H9 (cell line): ENCODE results near the gene GNA12. TPM values are rescaled to one million over a fixed set of nuclear protein-coding genes. Genes with fewer than 3 reads are reported as not detected.

Experiments
- DNase-seq: peaks from one replicate; pipeline ENCODE4 v3.0.0-alpha.2; 2017
- H2AFZ ChIP-seq: one replicate; pipeline ENCODE4 v1.6.1; 2013; ENCODE audit warnings: mild to moderate bottlenecking, low read length, control low read depth, moderate library complexity
- H2AK5ac ChIP-seq: 2 replicates; pipeline ENCODE4 v1.6.1; 2013; ENCODE audit warnings: low read length, control low read depth, mixed read lengths; ENCODE audit not compliant: insufficient read length
- H2BK120ac ChIP-seq: one replicate; pipeline ENCODE4 v1.6.1; 2013; ENCODE audit warnings: low read depth, mild to moderate bottlenecking, low read length, control low read depth, inconsistent platforms; ENCODE audit not compliant: poor library complexity, severe bottlenecking
- H2BK12ac ChIP-seq: 2 replicates; pipeline ENCODE4 v1.6.1; 2013; ENCODE audit warnings: low read length, control low read depth, mixed read lengths, low read depth; ENCODE audit not compliant: insufficient read length
- H2BK15ac ChIP-seq: 2 replicates; pipeline ENCODE4 v1.6.1; 2013; ENCODE audit warnings: low read depth, low read length, control low read depth
- H2BK20ac ChIP-seq: one replicate; pipeline ENCODE4 v1.6.1; 2013; ENCODE audit warnings: low read depth, mild to moderate bottlenecking, low read length, control low read depth, inconsistent platforms; ENCODE audit not compliant: poor library complexity, severe bottlenecking
- H2BK5ac ChIP-seq: 2 replicates; pipeline ENCODE4 v1.6.1; 2013; ENCODE audit warnings: low read length, control low read depth, mixed read lengths; ENCODE audit not compliant: insufficient read length
- H3K14ac ChIP-seq: 2 replicates; pipeline ENCODE4 v1.6.1; 2013; ENCODE audit warnings: low read length, control low read depth; ENCODE audit not compliant: insufficient read depth
- H3K18ac ChIP-seq: 2 replicates; pipeline ENCODE4 v1.6.1; 2013; ENCODE audit warnings: low read depth, mild to moderate bottlenecking, mixed read lengths, low read length, control low read depth; ENCODE audit not compliant: insufficient read length
- H3K23ac ChIP-seq: 2 replicates; pipeline ENCODE4 v1.6.1; 2013; ENCODE audit warnings: low read length, control low read depth, mixed read lengths, low read depth; ENCODE audit not compliant: insufficient read length
- H3K23me2 ChIP-seq: 2 replicates; pipeline ENCODE4 v1.6.1; 2013; ENCODE audit warnings: low read depth, mild to moderate bottlenecking, mixed read lengths, low read length, control low read depth; ENCODE audit not compliant: insufficient read length, poor library complexity, severe bottlenecking
- H3K27ac ChIP-seq: 2 replicates; pipeline ENCODE4 v1.5.1; 2013; ENCODE audit warnings: low read length, control low read depth, mixed read lengths, low read depth; ENCODE audit not compliant: insufficient read length
- H3K27me3 ChIP-seq: 2 replicates; pipeline ENCODE4 v1.6.1; 2013; ENCODE audit warnings: low read length, control low read depth, inconsistent platforms; ENCODE audit not compliant: insufficient read depth
- H3K4ac ChIP-seq: 2 replicates; pipeline ENCODE4 v1.6.1; 2013; ENCODE audit warnings: low read depth, mild to moderate bottlenecking, control low read depth, inconsistent platforms, low read length, moderate library complexity
- H3K4me1 ChIP-seq: 2 replicates; pipeline ENCODE4 v1.6.1; 2013; ENCODE audit warnings: low read length, control low read depth, inconsistent platforms; ENCODE audit not compliant: insufficient read depth
- H3K4me2 ChIP-seq: 2 replicates; pipeline ENCODE4 v1.6.1; 2013; ENCODE audit warnings: low read length, control low read depth, mixed read lengths; ENCODE audit not compliant: insufficient read length, insufficient read depth
- H3K56ac ChIP-seq: 2 replicates; pipeline ENCODE4 v1.6.1; 2013; ENCODE audit warnings: low read depth, mild to moderate bottlenecking, mixed read lengths, low read length, control low read depth; ENCODE audit not compliant: insufficient read length
- H3K79me1 ChIP-seq: 2 replicates; pipeline ENCODE4 v1.6.1; 2013; ENCODE audit warnings: low read depth, mild to moderate bottlenecking, moderate library complexity, low read length, control low read depth, inconsistent platforms; ENCODE audit not compliant: insufficient read depth, poor library complexity, severe bottlenecking
- H3K79me2 ChIP-seq: 2 replicates; pipeline ENCODE4 v1.6.1; 2013; ENCODE audit warnings: low read length, control low read depth, inconsistent platforms; ENCODE audit not compliant: insufficient read depth
- H3K9ac ChIP-seq: 2 replicates; pipeline ENCODE4 v1.6.1; 2013; ENCODE audit warnings: low read length, control low read depth, mixed read lengths; ENCODE audit not compliant: insufficient read length; ENCODE audit errors: extremely low read depth
- H3K9me3 ChIP-seq: one replicate; pipeline ENCODE4 v1.6.1; 2013; ENCODE audit warnings: low read depth, low read length, inconsistent platforms; ENCODE audit not compliant: control insufficient read depth
- H3T11ph ChIP-seq: one replicate; pipeline ENCODE4 v1.6.1; 2013; ENCODE audit warnings: mild to moderate bottlenecking, low read length, control low read depth, inconsistent platforms
- H4K20me1 ChIP-seq: one replicate; pipeline ENCODE4 v1.6.1; 2013; ENCODE audit not compliant: control insufficient read depth, insufficient read length, insufficient read depth
- H4K5ac ChIP-seq: 2 replicates; pipeline ENCODE4 v1.6.1; 2013; ENCODE audit warnings: low read depth, mild to moderate bottlenecking, mixed read lengths, low read length, control low read depth; ENCODE audit not compliant: insufficient read length
- H4K8ac ChIP-seq: replicated peaks from 2 replicates; pipeline ENCODE4 v1.6.1; 2013; ENCODE audit warnings: low read length, control low read depth, mixed read lengths, low read depth; ENCODE audit not compliant: insufficient read length
- H4K91ac ChIP-seq: 2 replicates; pipeline ENCODE4 v1.6.1; 2013; ENCODE audit warnings: low read depth, mild to moderate bottlenecking, moderate library complexity, mixed read lengths, low read length, control low read depth; ENCODE audit not compliant: insufficient read length
- H3K27ac Mint-ChIP-seq, 3 experiments: 2 replicates in 2 of 3; 3 replicates in 1 of 3; pipeline ENCODE4 v1.8.0; 2020 to 2021; ENCODE audit warnings: mixed read lengths in 3 of 3, mild to moderate bottlenecking in 1 of 3, moderate library complexity in 1 of 3
- H3K27me3 Mint-ChIP-seq: 2 replicates; pipeline ENCODE4 v1.8.0; 2021; ENCODE audit warnings: low read depth, mild to moderate bottlenecking, moderate library complexity, mixed read lengths
- H3K36me3 Mint-ChIP-seq, 3 experiments: 2 replicates in 2 of 3; 3 replicates in 1 of 3; pipeline ENCODE4 v1.8.0; 2020 to 2021; ENCODE audit warnings: low read depth in 3 of 3, mixed read lengths in 3 of 3; ENCODE audit not compliant: insufficient read depth in 1 of 3
- H3K4me1 Mint-ChIP-seq, 2 experiments: 2 replicates each; pipeline ENCODE4 v1.8.0; 2020; ENCODE audit warnings: mixed read lengths in 2 of 2
- H3K4me3 Mint-ChIP-seq, 2 experiments: 2 replicates in 1 of 2; 3 replicates in 1 of 2; pipeline ENCODE4 v1.8.0; 2020 to 2021; ENCODE audit warnings: mild to moderate bottlenecking in 2 of 2, mixed read lengths in 2 of 2, moderate library complexity in 1 of 2
- H3K9me3 Mint-ChIP-seq, 2 experiments: 2 replicates in 1 of 2; 3 replicates in 1 of 2; pipeline ENCODE4 v1.8.0; 2020; ENCODE audit warnings: mild to moderate bottlenecking in 2 of 2, mixed read lengths in 2 of 2, moderate library complexity in 1 of 2
- WGBS: extraction: QIAGEN DNeasy Blood & Tissue Kit; methylation state at CpG from one replicate; pipeline ENCODE4 v1.1.7; 2013; ENCODE audit warnings: missing lambda C conversion rate, low lambda C conversion rate, mixed read lengths; ENCODE audit not compliant: insufficient read length; ENCODE audit errors: extremely low coverage; 5-methylcytosine and 5-hydroxymethylcytosine counted together
- total RNA-seq: library from RNA; stranded (reverse); gene quantifications from 2 replicates; pipeline ENCODE4 v1.2.1, GENCODE V29; 2021
- TF ChIP-seq, protein P1 (sequence below): fragments of 200-600 bp; sonication (generic); conservative IDR thresholded peaks from 3 replicates; pipeline ENCODE4 v1.8.0; 2021; ENCODE audit warnings: antibody characterized with exemption, mild to moderate bottlenecking

Gene GNA12
- total RNA-seq, 1 experiment from 2014 or later, result 60.2 TPM

DNA sequence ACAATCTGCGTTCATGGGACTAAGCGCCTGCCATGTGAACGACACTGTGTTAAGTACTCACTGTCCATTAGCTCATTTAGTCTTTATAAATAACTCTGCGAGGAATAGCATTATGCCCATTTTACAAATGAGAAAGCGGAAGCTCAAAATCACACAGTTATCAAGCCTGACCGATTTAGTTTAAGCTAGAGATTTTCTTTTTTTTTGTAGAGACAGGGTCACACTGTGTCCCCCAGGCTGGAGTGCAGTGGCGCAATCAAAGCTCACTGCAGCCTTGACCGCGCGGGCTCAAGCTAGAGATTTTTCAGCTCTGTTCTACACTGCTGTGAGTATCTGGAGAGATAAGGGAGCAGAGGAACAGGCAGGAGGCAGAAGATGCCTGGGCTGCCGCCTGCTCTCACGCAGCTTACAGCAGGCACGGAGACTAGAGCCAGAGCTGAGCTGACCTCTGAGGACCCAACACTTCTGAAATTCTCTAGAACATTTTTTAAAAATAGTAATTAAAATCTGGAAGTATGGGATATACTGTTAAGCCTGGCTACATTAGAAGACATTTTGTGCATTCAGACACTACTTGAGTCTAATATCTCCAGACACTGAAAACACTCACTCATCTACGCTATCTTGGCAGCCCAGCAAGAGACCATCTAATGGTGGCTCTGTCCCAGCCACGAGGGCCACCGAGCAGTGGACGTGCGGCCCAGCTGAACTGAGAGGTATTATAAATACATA lies 38.7 kb downstream of the GNA12 start:
- Histone ChIP-seq H4K20me1 (no peaks in the 10 kb centered on the region), H2BK20ac (no peak overlapping the region), H2BK15ac (no peak overlapping the region), H2BK12ac (no peak overlapping the region), H3K9ac (no peak overlapping the region), H3K27me3 (no peaks in the 10 kb centered on the region), H3K56ac (no peak overlapping the region), H3K4ac (no peak overlapping the region), H4K5ac (no peak overlapping the region), H2AFZ (no peak overlapping the region), H3K4me1 (peaks cover 31% of the 10 kb centered on the region; the same call in 1 of the 2 replicates), H2BK5ac (no peak overlapping the region), H3K18ac (no peak overlapping the region), H2BK120ac (no peak overlapping the region), H4K91ac (no peak overlapping the region), H3K4me2 (no peak overlapping the region), H3K79me2 (peaks cover 33% of the 10 kb centered on the region; the same call in 1 of the 2 replicates), H3T11ph (no peak overlapping the region), H3K9me3 (no peaks in the 10 kb centered on the region), H2AK5ac (no peak overlapping the region), H3K79me1 (peaks cover 3% of the 10 kb centered on the region), H3K14ac (no peak overlapping the region), H3K27ac (no peak overlapping the region), H3K23ac (no peak overlapping the region), H3K23me2 (peaks cover 3% of the 10 kb centered on the region), H4K8ac (no peak overlapping the region)
- peaks cover 0 to under 1% (median under 1%) of the 10 kb centered on the region in 3 experiments; a peak in 2 of 7 replicates for H3K36me3 Mint-ChIP-seq
- DNase-seq, result no peak
- H3K4me1 Mint-ChIP-seq, result peaks cover 69 to 75% of the 10 kb centered on the region in 2 experiments
- H3K27ac Mint-ChIP-seq, result peak overlapping the region; percentile 54 to 85 (median 64); a peak in 4 of 7 replicates
- H3K9me3 Mint-ChIP-seq, result no peaks in the 10 kb centered on the region
- no CpG with 5 or more reads among the region's 18 CpGs for WGBS
- TF ChIP-seq, protein P1, sequence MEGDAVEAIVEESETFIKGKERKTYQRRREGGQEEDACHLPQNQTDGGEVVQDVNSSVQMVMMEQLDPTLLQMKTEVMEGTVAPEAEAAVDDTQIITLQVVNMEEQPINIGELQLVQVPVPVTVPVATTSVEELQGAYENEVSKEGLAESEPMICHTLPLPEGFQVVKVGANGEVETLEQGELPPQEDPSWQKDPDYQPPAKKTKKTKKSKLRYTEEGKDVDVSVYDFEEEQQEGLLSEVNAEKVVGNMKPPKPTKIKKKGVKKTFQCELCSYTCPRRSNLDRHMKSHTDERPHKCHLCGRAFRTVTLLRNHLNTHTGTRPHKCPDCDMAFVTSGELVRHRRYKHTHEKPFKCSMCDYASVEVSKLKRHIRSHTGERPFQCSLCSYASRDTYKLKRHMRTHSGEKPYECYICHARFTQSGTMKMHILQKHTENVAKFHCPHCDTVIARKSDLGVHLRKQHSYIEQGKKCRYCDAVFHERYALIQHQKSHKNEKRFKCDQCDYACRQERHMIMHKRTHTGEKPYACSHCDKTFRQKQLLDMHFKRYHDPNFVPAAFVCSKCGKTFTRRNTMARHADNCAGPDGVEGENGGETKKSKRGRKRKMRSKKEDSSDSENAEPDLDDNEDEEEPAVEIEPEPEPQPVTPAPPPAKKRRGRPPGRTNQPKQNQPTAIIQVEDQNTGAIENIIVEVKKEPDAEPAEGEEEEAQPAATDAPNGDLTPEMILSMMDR, result no peak
- no peaks in the 10 kb centered on the region for H3K27me3 Mint-ChIP-seq
- H3K4me3 Mint-ChIP-seq, result no peak overlapping the region
